Memory B cell (primary cell): ENCODE results near the gene XRCC6.
"Not testable (repeated sequence)": the region's sequence is repeated elsewhere in the genome, so short reads cannot be mapped to it uniquely, and the experiment has no call there.

ENCODE experiments used
- ATAC-seq: fragments of 150-1000 bp; cut with Tn5 transposase; 2 replicates; pipeline ENCODE4 v1.10.0; 2021; ENCODE audit warnings: low read depth, mild to moderate bottlenecking, moderate library complexity
- DNase-seq, 2 donors: peaks; one replicate each; pipeline ENCODE4 v3.0.0; 2022; ENCODE audit warnings: low spot score in 2 of 2
- H3K27ac Mint-ChIP-seq: one replicate; pipeline ENCODE4 v1.8.0; 2022; ENCODE audit warnings: mild to moderate bottlenecking, moderate library complexity, mixed read lengths
- H3K27me3 Mint-ChIP-seq: one replicate; pipeline ENCODE4 v1.8.0; 2022; ENCODE audit warnings: mixed read lengths
- H3K36me3 Mint-ChIP-seq: one replicate; pipeline ENCODE4 v1.8.0; 2022; ENCODE audit warnings: mild to moderate bottlenecking, mixed read lengths
- H3K4me1 Mint-ChIP-seq: one replicate; pipeline ENCODE4 v1.8.0; 2022; ENCODE audit warnings: mixed read lengths
- H3K4me3 Mint-ChIP-seq: one replicate; pipeline ENCODE4 v1.8.0; 2022; ENCODE audit warnings: mild to moderate bottlenecking, moderate library complexity, mixed read lengths
- H3K9me3 Mint-ChIP-seq: one replicate; pipeline ENCODE4 v1.8.0; 2022; ENCODE audit warnings: mixed read lengths

The XRCC6 gene

GRCh38 chr22:41587347-41587723 is 33.8 kb upstream of the XRCC6 start:
- H3K9me3 Mint-ChIP-seq: no peaks in the 10 kb centered on the region
- no peaks in the 10 kb centered on the region for H3K27me3 Mint-ChIP-seq
- DNase-seq (no peak), ATAC-seq (no peak)
- H3K4me3 Mint-ChIP-seq: no peak overlapping the region
- H3K4me1 Mint-ChIP-seq: no peaks in the 10 kb centered on the region
- H3K36me3 Mint-ChIP-seq: peaks cover 10% of the 10 kb centered on the region
- H3K27ac Mint-ChIP-seq: no peak overlapping the region

GRCh38 chr22:41589391-41590241 is 31.5 kb upstream of the XRCC6 start, which contains the start of gene PMM1:
PMM1 (minus strand) TSS chr22:41589840; CDS start chr22:41589805, 35 bp downstream.
- peak within 1 kb of the TSS; percentile 95 for H3K4me3 Mint-ChIP-seq
- no peaks in the 10 kb centered on the region for H3K27me3 Mint-ChIP-seq
- H3K9me3 Mint-ChIP-seq: no peaks in the 10 kb centered on the region
- no peaks in the 10 kb centered on the region for H3K4me1 Mint-ChIP-seq
- peaks cover 4% of the 10 kb centered on the region for H3K36me3 Mint-ChIP-seq
- DNase-seq: peak; percentile 95 to 99
- ATAC-seq: peak; percentile 94
- peak within 1 kb of the TSS; percentile 58 for H3K27ac Mint-ChIP-seq

GRCh38 chr22:41593336-41593960 is 27.6 kb upstream of the XRCC6 start:
- not testable (repeated sequence) for H3K27ac Mint-ChIP-seq, H3K9me3 Mint-ChIP-seq, H3K27me3 Mint-ChIP-seq, DNase-seq, H3K4me3 Mint-ChIP-seq, H3K4me1 Mint-ChIP-seq, ATAC-seq, H3K36me3 Mint-ChIP-seq

GRCh38 chr22:41595703-41596102 is 25.4 kb upstream of the XRCC6 start:
- Mint-ChIP-seq H3K9me3 (no peaks in the 10 kb centered on the region), H3K36me3 (no peaks in the 10 kb centered on the region), H3K4me3 (no peak overlapping the region), H3K27ac (no peak overlapping the region), H3K4me1 (no peaks in the 10 kb centered on the region), H3K27me3 (no peaks in the 10 kb centered on the region)
- ATAC-seq: no peak
- DNase-seq: no peak

GRCh38 chr22:41596776-41597634 is 24.1 kb upstream of the XRCC6 start:
- Mint-ChIP-seq H3K27me3 (no peaks in the 10 kb centered on the region), H3K4me3 (no peak overlapping the region), H3K27ac (no peak overlapping the region), H3K36me3 (peaks cover 6% of the 10 kb centered on the region), H3K9me3 (no peaks in the 10 kb centered on the region), H3K4me1 (no peaks in the 10 kb centered on the region)
- peak in 1 of 2 donors; percentile 14 for DNase-seq
- ATAC-seq: peak; percentile 60

- H3K27me3 Mint-ChIP-seq: no peaks in the 10 kb centered on the region
- no peak for DNase-seq
- no peak for ATAC-seq
- no peak overlapping the region for H3K27ac Mint-ChIP-seq
- peaks cover 9% of the 10 kb centered on the region for H3K36me3 Mint-ChIP-seq
- no peaks in the 10 kb centered on the region for H3K4me1 Mint-ChIP-seq
- no peaks in the 10 kb centered on the region for H3K9me3 Mint-ChIP-seq
- no peak overlapping the region for H3K4me3 Mint-ChIP-seq
Measured at GRCh38 chr22:41597635-41597953, 23.5 kb upstream of the XRCC6 start.

- no peak for DNase-seq
- H3K36me3 Mint-ChIP-seq: peaks cover 14% of the 10 kb centered on the region
- no peak for ATAC-seq
- no peaks in the 10 kb centered on the region for H3K9me3 Mint-ChIP-seq
- H3K4me3 Mint-ChIP-seq: no peak overlapping the region
- peaks cover 3% of the 10 kb centered on the region for H3K4me1 Mint-ChIP-seq
- no peaks in the 10 kb centered on the region for H3K27me3 Mint-ChIP-seq
- no peak overlapping the region for H3K27ac Mint-ChIP-seq
Measured at GRCh38 chr22:41598081-41598480, 23.0 kb upstream of the XRCC6 start.

- no peak overlapping the region for H3K4me3 Mint-ChIP-seq
- no peak for ATAC-seq
- peaks cover 5% of the 10 kb centered on the region for H3K4me1 Mint-ChIP-seq
- no peak overlapping the region for H3K27ac Mint-ChIP-seq
- H3K36me3 Mint-ChIP-seq: peaks cover 15% of the 10 kb centered on the region
- no peak for DNase-seq
- no peaks in the 10 kb centered on the region for H3K9me3 Mint-ChIP-seq
- H3K27me3 Mint-ChIP-seq: no peaks in the 10 kb centered on the region
Measured at GRCh38 chr22:41598891-41599635, 22.0 kb upstream of the XRCC6 start.

GRCh38 chr22:41600976-41601375 is 20.1 kb upstream of the XRCC6 start:
- ATAC-seq (no peak), DNase-seq (no peak)
- no peak overlapping the region for H3K27ac Mint-ChIP-seq
- H3K9me3 Mint-ChIP-seq: no peaks in the 10 kb centered on the region
- H3K4me3 Mint-ChIP-seq: no peak overlapping the region
- peaks cover 26% of the 10 kb centered on the region for H3K36me3 Mint-ChIP-seq
- H3K4me1 Mint-ChIP-seq: peaks cover 5% of the 10 kb centered on the region
- peaks cover 2% of the 10 kb centered on the region for H3K27me3 Mint-ChIP-seq

- H3K27me3 Mint-ChIP-seq: peaks cover 2% of the 10 kb centered on the region
- no peaks in the 10 kb centered on the region for H3K9me3 Mint-ChIP-seq
- no peak overlapping the region for H3K4me3 Mint-ChIP-seq
- no peak for DNase-seq
- peaks cover 39% of the 10 kb centered on the region for H3K36me3 Mint-ChIP-seq
- no peak overlapping the region for H3K27ac Mint-ChIP-seq
- ATAC-seq: peak; percentile 93
- peaks cover 5% of the 10 kb centered on the region for H3K4me1 Mint-ChIP-seq
Measured at GRCh38 chr22:41603873-41604332, 17.2 kb upstream of the XRCC6 start.

- Mint-ChIP-seq H3K9me3 (no peaks in the 10 kb centered on the region), H3K4me1 (peaks cover 2% of the 10 kb centered on the region), H3K4me3 (no peak overlapping the region), H3K36me3 (peaks cover 28% of the 10 kb centered on the region), H3K27me3 (peaks cover 2% of the 10 kb centered on the region), H3K27ac (peak overlapping the region; percentile 78)
- DNase-seq (no peak), ATAC-seq (no peak)
Measured at GRCh38 chr22:41608386-41608785, 12.7 kb upstream of the XRCC6 start.

- no peak for ATAC-seq
- no peak overlapping the region for H3K27ac Mint-ChIP-seq
Measured at GRCh38 chr22:41612603-41613306, 8.3 kb upstream of the XRCC6 start.

GRCh38 chr22:41613456-41613855 is 7.6 kb upstream of the XRCC6 start:
- DNase-seq (no peak), ATAC-seq (no peak)
- Mint-ChIP-seq H3K27ac (no peak overlapping the region), H3K4me1 (peaks cover 4% of the 10 kb centered on the region), H3K9me3 (no peaks in the 10 kb centered on the region), H3K4me3 (no peak overlapping the region), H3K36me3 (peaks cover 6% of the 10 kb centered on the region), H3K27me3 (no peaks in the 10 kb centered on the region)

More at GRCh38 chr22:41612603-41613306, 8.3 kb upstream of the XRCC6 start:
- Mint-ChIP-seq H3K9me3 (no peaks in the 10 kb centered on the region), H3K36me3 (peaks cover 7% of the 10 kb centered on the region), H3K4me3 (no peak overlapping the region), H3K4me1 (peaks cover under 1% of the 10 kb centered on the region), H3K27me3 (no peaks in the 10 kb centered on the region)
- no peak for DNase-seq
